GM15510 (cell line): ENCODE measurements around the gene MKLN1.

ENCODE experiments used
- POLR2A ChIP-seq: IDR thresholded peaks from 3 replicates; pipeline ENCODE4 v1.6.1; 2011; ENCODE audit warnings: borderline replicate concordance; ENCODE audit not compliant: insufficient read length; ENCODE audit errors: extremely low read depth

The MKLN1 gene

GRCh38 chr7:131522325-131522930 lies 194.8 kb downstream of the MKLN1 start:
- no peak for TF ChIP-seq POLR2A

GRCh38 chr7:131524115-131524514 lies 196.4 kb downstream of the MKLN1 start:
- TF ChIP-seq POLR2A, result no peak

GRCh38 chr7:131524703-131525102 lies 197.0 kb downstream of the MKLN1 start:
- no peak for TF ChIP-seq POLR2A

- TF ChIP-seq POLR2A, result no peak
Observed at GRCh38 chr7:131525820-131526219, 198.1 kb downstream of the MKLN1 start.

GRCh38 chr7:131527456-131527855 lies 199.8 kb downstream of the MKLN1 start:
- TF ChIP-seq POLR2A, result no peak

- no peak for TF ChIP-seq POLR2A
Observed at GRCh38 chr7:131529179-131529578, 201.5 kb downstream of the MKLN1 start.

GRCh38 chr7:131529617-131530016 lies 201.9 kb downstream of the MKLN1 start:
- no peak for TF ChIP-seq POLR2A

- no peak for TF ChIP-seq POLR2A
Observed at GRCh38 chr7:131530137-131530536, 202.5 kb downstream of the MKLN1 start.

GRCh38 chr7:131532570-131533091 lies 205.0 kb downstream of the MKLN1 start:
- no peak for TF ChIP-seq POLR2A

- TF ChIP-seq POLR2A, result no peak
Observed at GRCh38 chr7:131533151-131533559, 205.5 kb downstream of the MKLN1 start.

- no peak for TF ChIP-seq POLR2A
Observed at GRCh38 chr7:131533566-131534561, 206.2 kb downstream of the MKLN1 start.

GRCh38 chr7:131536361-131536849 lies 208.7 kb downstream of the MKLN1 start:
- no peak for TF ChIP-seq POLR2A

- TF ChIP-seq POLR2A, result no peak
Observed at GRCh38 chr7:131537571-131537978, 209.9 kb downstream of the MKLN1 start.

- TF ChIP-seq POLR2A, result no peak
Observed at GRCh38 chr7:131538071-131538812, 210.6 kb downstream of the MKLN1 start.

- no peak for TF ChIP-seq POLR2A
Observed at GRCh38 chr7:131538813-131539179, 211.1 kb downstream of the MKLN1 start.
